HCT116 (cell line): ENCODE results near the gene PCGF5. TPM values are rescaled to one million over a fixed set of nuclear protein-coding genes. Genes with fewer than 3 reads are reported as not detected.

Experiments
- ATAC-seq: fragments of 200-7000 bp; cut with Tn5 transposase; 2 replicates; pipeline ENCODE4 v1.9.1; 2020; ENCODE audit warnings: mild to moderate bottlenecking, moderate library complexity
- BruUV-seq: library from RNA; stranded (reverse); fragments of 400-500 nt; replicated peaks from 2 replicates; lab custom pipeline; 2021; lab: Mats Ljungman, UMichigan
- CTCF ChIA-PET: fragments of 300-600 bp; sonication (Branson Sonifier 250); formaldehyde crosslinking; loops from one replicate; lab custom pipeline; 2021; ENCODE audit warnings: antibody characterized with exemption; lab: Charles Lee
- POLR2A ChIA-PET: fragments of 300-600, 350-600 bp; sonication (Branson Sonifier 250); formaldehyde crosslinking; loops from one replicate; lab custom pipeline; 2021; ENCODE audit warnings: antibody characterized with exemption; lab: Charles Lee
- RAD21 ChIA-PET, 2 experiments: fragments of 300-600 bp; sonication (Branson Sonifier 250); formaldehyde crosslinking; loops; one replicate each; lab custom pipeline; 2023; ENCODE audit warnings: low total read pairs in 2 of 2; ENCODE audit not compliant: uncharacterized antibody in 2 of 2, unreplicated experiment in 2 of 2, low non-redundant PET in 1 of 2; lab: Charles Lee
- DNase-seq: peaks from one replicate; pipeline ENCODE4 v3.0.0-alpha.2; 2010; ENCODE audit warnings: low read depth, low spot score
- H2AFZ ChIP-seq: fragments of 200-600 bp; shearing (Covaris generic), sonication (generic); 2 replicates; pipeline ENCODE4 v1.6.1; 2017; ENCODE audit warnings: low read depth, mixed run types, mixed read lengths, antibody characterized with exemption, low read length; ENCODE audit not compliant: poor library complexity, severe bottlenecking
- H3K27ac ChIP-seq: 2 replicates; pipeline ENCODE4 v1.5.1; 2012; ENCODE audit warnings: low read depth, low read length
- H3K27me3 ChIP-seq: fragments of 200-600 bp; sonication (generic); 2 replicates; pipeline ENCODE4 v1.6.1; 2016; ENCODE audit warnings: mixed run types, low read length, mixed read lengths; ENCODE audit not compliant: insufficient read depth
- H3K36me3 ChIP-seq, 2 experiments: fragments of 200-500 bp in 1 of 2; fragments of 200-600 bp in 1 of 2; sonication (Bioruptor generic) in 1 of 2; sonication (generic) in 1 of 2; 2 replicates each; pipeline versions ENCODE4 v1.5.1 to v1.6.1; 2014 to 2016; ENCODE audit warnings: low read length in 2 of 2, inconsistent platforms in 1 of 2, mixed read lengths in 1 of 2, mixed run types in 1 of 2; ENCODE audit not compliant: insufficient read depth in 2 of 2, control insufficient read depth in 1 of 2
- H3K4me1 ChIP-seq, 2 experiments: fragments of 200-600 bp in 1 of 2; sonication (generic) in 1 of 2; 2 replicates each; pipeline versions ENCODE4 v1.5.1 to v1.6.1; 2012 to 2017; ENCODE audit warnings: low read length in 2 of 2, inconsistent platforms in 1 of 2, mild to moderate bottlenecking in 1 of 2, mixed read lengths in 1 of 2, mixed run types in 1 of 2, moderate library complexity in 1 of 2; ENCODE audit not compliant: insufficient read depth in 2 of 2, control insufficient read depth in 1 of 2
- H3K4me2 ChIP-seq: fragments of 200-600 bp; sonication (generic); 2 replicates; pipeline ENCODE4 v1.6.1; 2017; ENCODE audit warnings: mixed run types, low read length, mixed read lengths
- H3K4me3 ChIP-seq, 2 experiments: fragments of 200-600 bp in 1 of 2; sonication (generic) in 1 of 2; replicated peaks in 1 of 2; 2 replicates each; pipeline ENCODE4 v1.5.1; 2011 to 2016; ENCODE audit warnings: low read length in 2 of 2, control low read depth in 1 of 2, low read depth in 1 of 2, mild to moderate bottlenecking in 1 of 2, mixed read lengths in 1 of 2, mixed run types in 1 of 2
- H3K79me2 ChIP-seq: fragments of 200-600 bp; sonication (generic); 2 replicates; pipeline ENCODE4 v1.6.1; 2017; ENCODE audit warnings: mild to moderate bottlenecking, mixed run types, low read length, moderate library complexity, mixed read lengths; ENCODE audit not compliant: insufficient read depth
- H3K9ac ChIP-seq: fragments of 200-600 bp; sonication (generic); 2 replicates; pipeline ENCODE4 v1.6.1; 2016; ENCODE audit warnings: low read length, mixed read lengths
- H3K9me2 ChIP-seq: fragments of 200-600 bp; sonication (generic), shearing (Covaris generic); 2 replicates; pipeline ENCODE4 v1.6.1; 2017; ENCODE audit warnings: mixed run types, mild to moderate bottlenecking, moderate library complexity; ENCODE audit not compliant: insufficient read depth
- H3K9me3 ChIP-seq, 2 experiments: fragments of 200-500 bp in 1 of 2; fragments of 200-600 bp in 1 of 2; sonication (Bioruptor generic) in 1 of 2; sonication (generic) in 1 of 2; 2 replicates each; pipeline ENCODE4 v1.6.1; 2014 to 2017; ENCODE audit warnings: low read length in 2 of 2, mixed read lengths in 2 of 2, inconsistent platforms in 1 of 2, low read depth in 1 of 2, mild to moderate bottlenecking in 1 of 2, mixed run types in 1 of 2, moderate library complexity in 1 of 2; ENCODE audit not compliant: control insufficient read depth in 1 of 2, insufficient read depth in 1 of 2
- H4K20me1 ChIP-seq: fragments of 200-600 bp; sonication (generic), shearing (Covaris generic); 2 replicates; pipeline ENCODE4 v1.6.1; 2017; ENCODE audit warnings: mixed run types, mild to moderate bottlenecking, moderate library complexity; ENCODE audit not compliant: insufficient read depth
- CBX3 ChIP-seq: IDR thresholded peaks from 2 replicates; pipeline ENCODE4 v1.6.1; 2012; ENCODE audit warnings: low read depth
- CTCF ChIP-seq, 3 experiments: fragments of 200-600 bp in 1 of 3; sonication (generic) in 1 of 3; IDR thresholded peaks in 2 of 3; conservative IDR thresholded peaks in 1 of 3; 2 replicates each; pipeline ENCODE4 v1.5.1; 2012 to 2017; ENCODE audit warnings: low read depth in 2 of 3, low read length in 2 of 3, antibody characterized with exemption in 1 of 3, borderline replicate concordance in 1 of 3, control low read depth in 1 of 3, mild to moderate bottlenecking in 1 of 3, mixed read lengths in 1 of 3, mixed run types in 1 of 3, moderate library complexity in 1 of 3; ENCODE audit not compliant: insufficient read depth in 1 of 3
- EZH2 ChIP-seq: fragments of 200-600 bp; sonication (generic); IDR thresholded peaks from 2 replicates; pipeline ENCODE4 v1.6.1; 2017; ENCODE audit warnings: antibody characterized with exemption, mixed run types
- EZH2phosphoT487 ChIP-seq: fragments of 200-600 bp; IDR thresholded peaks from 2 replicates; pipeline ENCODE4 v1.6.1; 2018; ENCODE audit warnings: antibody characterized with exemption, borderline replicate concordance
- FOSL1 ChIP-seq: IDR thresholded peaks from 2 replicates; pipeline ENCODE4 v1.6.1; 2012; ENCODE audit warnings: low read depth
- MAX ChIP-seq: IDR thresholded peaks from 2 replicates; pipeline ENCODE4 v1.6.1; 2012
- POLR2AphosphoS5 ChIP-seq: IDR thresholded peaks from 2 replicates; pipeline ENCODE4 v1.6.1; 2011; ENCODE audit warnings: mild to moderate bottlenecking, low read depth, low read length, moderate library complexity
- RAD21 ChIP-seq: IDR thresholded peaks from 2 replicates; pipeline ENCODE4 v1.6.1; 2012; ENCODE audit warnings: low read depth, mild to moderate bottlenecking
- REST ChIP-seq: IDR thresholded peaks from 2 replicates; pipeline ENCODE4 v1.6.1; 2012; ENCODE audit warnings: low read depth
- SIN3A ChIP-seq: IDR thresholded peaks from 2 replicates; pipeline ENCODE4 v1.6.1; 2012; ENCODE audit warnings: low read depth
- SP1 ChIP-seq: IDR thresholded peaks from 2 replicates; pipeline ENCODE4 v1.6.1; 2012; ENCODE audit warnings: low read depth
- SRF ChIP-seq: IDR thresholded peaks from 2 replicates; pipeline ENCODE4 v1.6.1; 2012; ENCODE audit warnings: low read depth
- YY1 ChIP-seq: IDR thresholded peaks from 2 replicates; pipeline ENCODE4 v1.6.1; 2011; ENCODE audit warnings: low read length, low read depth, moderate library complexity, mild to moderate bottlenecking; ENCODE audit not compliant: insufficient replicate concordance; ENCODE audit errors: extremely low read depth
- ZNF274 ChIP-seq: fragments of 200-500 bp; sonication (Bioruptor generic); IDR thresholded peaks from 2 replicates; pipeline ENCODE4 v1.6.1; 2014; ENCODE audit warnings: mild to moderate bottlenecking, low read depth, low read length, inconsistent platforms
- intact Hi-C: fragments of 100-400 bp; cut with micrococcal nuclease; formaldehyde crosslinking; loops from 2 replicates; pipeline ENCODE4 v1.10.0; 2022
- total RNA-seq: library from RNA; stranded (reverse); gene quantifications from one replicate; pipeline ENCODE4 v1.2.1, GENCODE V29; 2021; ENCODE audit not compliant: unreplicated experiment

Gene PCGF5
- total RNA-seq, 1 experiment from 2014 or later = 27.5 TPM

- no TSS peak for BruUV-seq
- ATAC-seq = no peak
These were observed 49.0 kb upstream of the PCGF5 start for GRCh38 chr10:91171485-91171884.

More at GRCh38 chr10:91171485-91171884, 49.0 kb upstream of the PCGF5 start:
- ChIA-PET RAD21 (no interaction called here), POLR2A (no interaction called here), CTCF (no interaction called here)
- H3K4me1 ChIP-seq = no peaks in the 10 kb centered on the region
- peaks cover 31% of the 10 kb centered on the region for H3K79me2 ChIP-seq
- no peak for DNase-seq
- no peak overlapping the region for H3K27ac ChIP-seq
- H3K4me3 ChIP-seq = no peak overlapping the region
- H3K36me3 ChIP-seq = no peaks in the 10 kb centered on the region
- H3K9me2 ChIP-seq = no peaks in the 10 kb centered on the region
- TF ChIP-seq ZNF274 (no peak), CBX3 (no peak), YY1 (no peak), REST (no peak), CTCF (IDR thresholded peaks at IDR 0.05 in 2 of 3, conservative IDR thresholded peaks at IDR 0.05 in 1 of 3; ENCODE audit: borderline replicate concordance in 1 of 3, insufficient read depth in 1 of 3, low read depth in 2 of 3, low read length in 2 of 3) (no peak), SIN3A (no peak), RAD21 (no peak), FOSL1 (no peak), POLR2AphosphoS5 (no peak), SP1 (no peak), MAX (no peak), EZH2 (no peak), SRF (no peak), EZH2phosphoT487 (no peak)
- no peak overlapping the region for H3K9ac ChIP-seq
- no peak overlapping the region for H2AFZ ChIP-seq
- no peaks in the 10 kb centered on the region for H4K20me1 ChIP-seq
- intact Hi-C loops = loop anchor here (5.0 kb wide), 1 partner anchor 66 kb away; no protein-coding TSS in a partner anchor
- H3K27me3 ChIP-seq = no peaks in the 10 kb centered on the region
- no peak overlapping the region for H3K4me2 ChIP-seq
- H3K9me3 ChIP-seq = no peaks in the 10 kb centered on the region; a peak in 1 of 4 replicates
